GM19043 (cell line): ENCODE measurements around the gene MAL.

Experiments
- ATAC-seq: cut with Tn5 transposase; IDR thresholded peaks from one replicate; pipeline ENCODE4 v1.9.1; 2021; ENCODE audit warnings: low read depth; ENCODE audit not compliant: unreplicated experiment

The MAL gene

GRCh38 chr2:94995553-94996304, 29.8 kb upstream of the MAL start:
- ATAC-seq: no peak

DNA sequence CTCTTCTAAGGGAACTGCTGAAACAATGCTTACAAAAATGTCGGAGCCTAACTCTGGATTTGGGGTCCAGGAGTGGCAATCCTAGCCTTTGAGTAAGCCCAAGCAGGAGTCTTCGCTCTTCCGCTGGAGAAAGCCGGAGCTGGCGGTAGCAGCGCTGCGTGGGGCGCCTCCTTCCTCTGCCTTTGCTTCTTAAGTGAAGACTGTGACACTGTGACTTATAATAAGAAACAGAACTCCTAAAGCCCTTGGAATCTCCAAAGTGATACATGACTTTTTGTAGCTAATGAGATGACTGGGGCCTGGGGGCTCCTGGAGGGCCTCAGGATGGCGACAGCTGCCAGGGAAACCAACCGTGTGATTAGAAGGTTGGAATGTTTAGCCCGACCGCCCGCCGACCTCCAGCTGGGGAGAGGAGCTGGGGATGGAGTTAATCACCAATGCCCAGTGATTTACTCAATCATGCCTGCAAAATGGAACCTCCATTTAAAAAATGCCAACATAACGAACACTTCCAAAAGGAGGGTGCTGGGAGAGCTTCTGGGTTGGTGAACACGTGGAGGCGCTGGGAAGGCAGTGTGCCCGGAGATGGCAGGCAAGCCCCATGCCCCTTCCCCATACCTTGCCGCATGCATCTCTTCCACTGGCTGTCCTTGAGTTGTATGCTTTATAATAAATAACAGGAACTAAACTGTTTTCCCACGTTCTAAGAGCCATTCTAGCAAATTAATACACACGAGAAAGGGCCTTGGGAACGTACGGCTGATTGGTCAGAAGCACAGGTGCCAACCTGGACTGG, 29.0 kb upstream of the MAL start:
- ATAC-seq: no peak

DNA sequence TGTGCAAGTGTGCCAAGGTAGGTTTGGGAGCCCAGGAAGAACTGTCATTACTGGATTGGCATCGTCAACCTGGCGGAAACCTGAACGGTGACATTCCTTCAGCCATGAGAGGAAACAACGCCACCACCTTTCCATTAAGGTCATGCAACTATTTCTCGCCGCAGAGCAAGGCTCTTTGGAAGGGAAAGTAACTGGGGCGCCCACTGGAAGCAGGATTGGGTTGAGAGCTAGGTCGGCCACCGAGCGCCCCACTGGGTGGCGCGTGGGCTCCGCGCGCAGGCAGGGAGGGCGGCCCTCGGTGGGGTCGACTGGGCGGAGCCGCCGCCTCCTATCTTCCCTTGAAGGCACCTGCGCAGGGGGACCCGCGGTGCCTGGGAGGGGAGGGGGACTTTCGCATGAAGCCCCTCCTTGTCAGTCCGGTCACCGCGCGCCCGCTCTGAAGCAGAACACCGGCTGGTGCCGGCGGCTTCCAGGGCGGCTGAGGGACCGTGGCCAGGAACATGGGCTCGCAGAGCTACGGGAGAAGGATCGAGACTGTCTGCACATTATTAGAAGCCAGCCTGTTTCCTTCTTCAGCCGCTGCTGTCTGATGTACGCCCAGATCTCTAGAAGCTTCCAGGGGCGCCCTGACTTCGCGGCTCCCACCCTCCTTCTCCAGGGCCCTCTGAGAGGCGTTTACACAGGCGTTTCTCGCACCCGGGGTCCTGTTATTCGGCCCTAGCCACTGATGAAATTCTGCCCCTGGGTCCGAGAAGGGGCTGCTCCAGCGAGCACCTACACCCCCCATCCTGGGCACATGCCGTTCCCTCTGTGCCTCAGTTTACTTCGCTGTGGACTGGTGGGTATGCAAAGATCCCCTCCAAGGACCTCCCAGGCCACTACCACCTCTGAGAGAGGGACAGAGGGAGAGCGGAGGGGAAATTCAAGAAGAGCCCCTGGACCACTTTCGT, 27.3 kb upstream of the MAL start:
- ATAC-seq: no peak

- ATAC-seq: no peak
Observed at GRCh38 chr2:94999431-94999883, 26.1 kb upstream of the MAL start.

DNA sequence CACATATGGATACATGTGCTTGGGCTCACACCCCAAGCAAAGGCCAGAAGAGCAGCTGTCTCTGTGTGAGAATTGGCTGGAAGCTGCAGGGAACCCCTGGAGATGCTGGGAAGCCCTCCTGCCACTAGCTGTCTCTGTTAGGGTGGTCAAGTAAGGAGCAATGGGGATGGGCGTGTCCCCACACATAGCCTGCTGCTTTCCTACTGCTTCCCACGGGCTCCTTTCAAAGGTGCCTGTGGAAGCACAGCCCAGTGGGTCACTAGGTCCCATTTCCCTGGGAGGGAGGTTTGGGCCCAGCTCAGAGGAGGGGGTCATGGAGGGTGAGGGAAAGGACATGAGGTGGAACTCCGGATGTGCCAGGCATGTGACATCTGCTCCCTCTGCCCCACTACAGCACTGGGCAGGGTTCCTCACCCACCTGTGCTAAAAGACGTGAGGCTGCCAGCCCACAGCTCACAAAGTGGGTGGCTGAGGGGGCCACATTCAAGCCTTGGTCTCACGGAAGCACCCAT, 24.4 kb upstream of the MAL start:
- no peak for ATAC-seq

DNA sequence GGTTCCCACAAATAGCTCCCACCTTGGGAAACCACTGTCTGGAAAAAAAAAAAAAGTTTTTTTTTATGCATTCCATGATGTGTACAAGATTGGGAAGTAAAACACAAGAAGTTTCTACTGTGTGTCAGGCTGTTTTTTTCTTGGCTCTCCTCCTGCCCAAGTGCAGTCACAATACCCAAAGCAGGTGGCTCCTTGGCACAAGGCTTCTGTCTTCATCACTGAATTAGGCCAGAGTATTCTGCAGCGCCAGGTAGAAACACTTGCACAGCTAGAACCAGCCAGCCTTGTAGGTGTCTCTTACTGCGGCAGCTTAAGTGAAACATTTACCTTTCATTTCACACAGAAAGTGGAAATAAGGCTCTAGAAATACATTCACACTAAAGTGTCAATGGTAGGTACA, 23.8 kb upstream of the MAL start:
- no peak for ATAC-seq

DNA sequence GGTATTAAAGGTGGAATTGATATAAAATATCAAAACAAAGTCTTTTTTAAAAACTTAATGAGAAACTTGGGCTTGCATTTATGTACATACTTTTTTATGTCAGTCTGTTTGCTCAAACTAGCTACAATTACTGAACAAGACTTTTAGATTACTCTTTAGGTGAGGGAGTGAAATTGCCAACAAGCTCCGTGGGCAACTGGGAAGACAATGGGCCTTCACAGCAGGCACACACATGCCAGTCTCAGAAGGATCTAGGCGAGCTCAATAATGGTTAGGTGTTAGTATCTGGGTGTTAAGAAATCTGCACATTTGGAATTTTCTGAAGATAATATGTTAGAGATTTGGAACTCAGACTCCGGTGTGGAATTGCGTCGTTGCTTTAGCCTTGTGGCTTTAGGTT, 23.0 kb upstream of the MAL start:
- ATAC-seq: no peak

DNA sequence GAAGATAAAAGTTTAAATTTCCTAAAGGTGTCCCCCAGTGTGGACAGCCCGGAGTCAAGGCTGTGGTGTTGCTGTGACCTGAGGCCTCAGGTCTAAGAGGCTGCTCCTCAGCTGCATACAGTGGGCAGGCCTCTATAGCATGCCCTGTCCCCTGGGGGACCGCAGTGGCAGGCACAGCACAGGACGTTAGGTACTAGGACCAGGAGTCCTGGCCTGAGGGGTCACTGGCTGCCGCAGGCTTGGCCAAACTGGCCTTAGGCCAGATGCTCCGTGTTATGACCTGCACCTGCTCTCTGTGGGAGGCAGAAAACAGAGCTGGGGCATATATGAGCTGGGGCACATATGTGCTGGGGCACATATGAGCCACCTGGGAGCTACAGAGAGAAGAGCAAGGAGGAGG, 21.2 kb upstream of the MAL start:
- ATAC-seq: no peak

DNA sequence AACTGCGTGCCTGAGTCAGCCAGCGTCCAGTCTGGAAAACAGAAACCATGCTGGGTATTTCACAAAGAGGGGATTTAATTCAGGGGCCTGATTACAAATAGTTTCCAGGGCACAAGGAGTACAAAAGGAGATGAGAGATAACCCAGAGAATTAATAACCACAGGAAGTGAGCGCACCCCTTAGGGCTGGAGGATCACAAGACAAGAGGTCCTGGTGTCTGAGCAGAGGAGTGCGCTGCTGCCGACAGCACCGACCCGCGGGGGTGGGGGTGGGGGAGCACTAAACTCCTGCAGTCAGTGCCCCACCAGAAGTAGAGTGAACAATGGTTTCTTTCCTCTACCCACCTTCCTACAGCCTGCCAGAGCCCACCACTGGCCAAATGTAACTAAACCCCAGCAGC, 20.8 kb upstream of the MAL start:
- ATAC-seq: no peak

DNA sequence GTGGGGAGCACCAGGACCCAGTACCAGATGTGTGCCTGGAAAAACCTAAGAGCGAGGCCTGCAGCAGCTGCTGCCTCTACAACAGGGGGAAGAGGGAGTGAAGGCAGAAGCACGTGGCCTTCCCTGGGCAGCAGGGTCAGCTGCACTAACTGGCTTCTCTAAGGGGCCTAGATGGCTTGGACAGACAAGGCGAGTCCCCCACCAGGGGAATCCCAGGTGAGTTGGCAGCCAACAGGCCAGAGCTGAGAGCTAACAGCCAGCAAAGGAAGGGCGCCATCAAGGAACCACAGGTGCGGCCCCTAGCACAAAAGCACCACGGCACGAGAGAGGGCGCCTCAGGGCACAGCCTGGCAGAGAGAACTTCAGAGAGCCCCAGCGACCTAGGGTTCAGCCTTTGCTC, 19.8 kb upstream of the MAL start:
- ATAC-seq: no peak

- no peak for ATAC-seq
Observed at GRCh38 chr2:95006588-95006987, 18.9 kb upstream of the MAL start.

GRCh38 chr2:95007031-95007609, 18.4 kb upstream of the MAL start:
- ATAC-seq: no peak

DNA sequence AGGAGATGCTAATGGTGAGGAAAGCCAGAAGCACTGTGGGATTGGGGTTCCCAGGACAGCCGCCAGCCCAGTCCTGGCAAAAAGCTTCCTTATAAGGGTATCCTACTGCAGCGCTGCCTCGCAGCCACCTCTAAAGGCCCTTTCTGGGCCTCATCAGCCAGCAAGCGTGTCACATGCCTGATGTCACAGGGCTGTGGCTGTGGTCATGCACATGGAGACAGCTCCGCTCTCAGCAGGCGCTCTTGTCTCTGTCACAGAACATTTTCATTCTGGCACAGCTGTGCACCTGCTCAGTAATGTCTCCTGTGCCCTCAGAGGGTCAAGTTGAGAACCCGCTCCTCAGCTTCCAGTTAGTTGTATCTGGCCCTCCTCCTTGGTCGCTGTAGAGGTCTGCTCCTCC, 17.7 kb upstream of the MAL start:
- ATAC-seq: no peak

- no peak for ATAC-seq
Observed at GRCh38 chr2:95008306-95008705, 17.2 kb upstream of the MAL start.

DNA sequence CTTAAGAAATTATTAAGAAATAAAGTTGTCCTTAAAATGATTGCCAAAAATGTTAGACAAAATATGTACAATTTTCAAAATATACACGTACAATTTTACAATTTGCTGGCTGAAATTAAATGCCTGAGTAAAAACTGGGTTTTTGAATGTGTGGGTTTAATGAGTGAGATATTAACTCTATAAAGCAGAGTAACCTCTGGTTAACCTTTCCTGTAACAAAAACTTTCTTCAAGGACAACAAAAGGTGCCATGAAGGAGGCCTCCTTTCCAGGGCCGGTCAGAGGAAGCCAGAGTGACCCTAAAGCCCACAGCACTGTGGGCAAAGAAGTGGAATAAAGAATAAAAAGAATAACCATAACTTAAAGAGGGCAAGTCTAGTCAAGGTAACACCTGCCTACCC, 16.5 kb upstream of the MAL start:
- ATAC-seq: no peak

- no peak for ATAC-seq
Observed at GRCh38 chr2:95009412-95009811, 16.1 kb upstream of the MAL start.

DNA sequence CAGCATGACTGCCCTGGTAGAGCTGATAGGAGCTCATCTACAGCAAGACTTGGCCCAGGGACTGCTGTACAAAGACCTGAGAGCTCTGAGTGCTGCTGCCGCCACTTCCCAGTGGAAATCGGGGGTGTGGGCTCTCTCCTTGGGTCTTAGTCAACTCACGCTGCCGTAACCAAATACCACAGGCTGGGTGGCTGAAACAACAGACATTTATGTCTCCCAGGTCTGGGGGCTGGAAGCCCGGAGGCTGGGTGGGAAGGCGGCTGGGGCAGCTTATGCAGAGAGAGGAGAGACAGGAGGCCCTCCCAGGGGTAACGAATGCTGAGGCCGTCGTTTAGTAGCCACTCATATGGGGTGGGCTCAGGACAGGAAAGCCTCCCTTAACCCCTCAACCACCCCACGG, 15.4 kb upstream of the MAL start:
- ATAC-seq: no peak

- no peak for ATAC-seq
Observed at GRCh38 chr2:95010718-95011117, 14.8 kb upstream of the MAL start.

- peak; percentile 85 for ATAC-seq
Observed at GRCh38 chr2:95012881-95013550, 12.5 kb upstream of the MAL start.

- no peak for ATAC-seq
Observed at GRCh38 chr2:95013726-95014125, 11.8 kb upstream of the MAL start.
